Limb (tissue), 2 donors: ENCODE results near the gene ALDH3A1.

Experiments
- DNase-seq, 2 donors: peaks; one replicate each; pipeline ENCODE4 v3.0.0-alpha.2; 2016; ENCODE audit errors: extremely low spot score in 2 of 2

The ALDH3A1 gene

GRCh38 chr17:19760746-19761145 is 12.6 kb upstream of the ALDH3A1 start:
- DNase-seq = no peak

- peak in 1 of 2 donors; percentile 21 for DNase-seq
Measured at GRCh38 chr17:19759568-19760549, 11.8 kb upstream of the ALDH3A1 start.

GRCh38 chr17:19757536-19758180 is 9.6 kb upstream of the ALDH3A1 start:
- DNase-seq = no peak

GRCh38 chr17:19756546-19756945 is 8.4 kb upstream of the ALDH3A1 start:
- DNase-seq = no peak

- DNase-seq = no peak
Measured at GRCh38 chr17:19755821-19756510, 7.9 kb upstream of the ALDH3A1 start.

GRCh38 chr17:19755392-19755791 is 7.3 kb upstream of the ALDH3A1 start:
- no peak for DNase-seq

- DNase-seq = no peak
Measured at GRCh38 chr17:19753661-19754463, 5.8 kb upstream of the ALDH3A1 start.

- no peak for DNase-seq
Measured at GRCh38 chr17:19753051-19753509, 5.0 kb upstream of the ALDH3A1 start.

- DNase-seq = no peak
Measured at GRCh38 chr17:19752216-19753050, 4.3 kb upstream of the ALDH3A1 start.

GRCh38 chr17:19750835-19751234 is 2.7 kb upstream of the ALDH3A1 start:
- DNase-seq = no peak

- no peak for DNase-seq
Measured at GRCh38 chr17:19750020-19750572, 2.0 kb upstream of the ALDH3A1 start.

GRCh38 chr17:19748807-19749193 is 702 bp upstream of the ALDH3A1 start:
- no peak for DNase-seq

- no peak for DNase-seq
Measured at GRCh38 chr17:19747159-19747719, 859 bp downstream of the ALDH3A1 start.

GRCh38 chr17:19746517-19746916 is 1.6 kb downstream of the ALDH3A1 start:
- DNase-seq = no peak

- DNase-seq = peak; percentile 74 to 95
Measured at GRCh38 chr17:19744922-19745757, 3.0 kb downstream of the ALDH3A1 start.

GRCh38 chr17:19744492-19744891 is 3.6 kb downstream of the ALDH3A1 start:
- DNase-seq = no peak

- no peak for DNase-seq
Measured at GRCh38 chr17:19743101-19744100, 4.7 kb downstream of the ALDH3A1 start.
